Activated CD8-positive, alpha-beta T cell treated with anti-CD3 and anti-CD28 coated beads, Interleukin-2, amount 10 ng/mL, durations not matched to agents 7 days and 5 days (primary cell): Measurements from ENCODE around the gene APBA2. TPM values are rescaled to one million over a fixed set of nuclear protein-coding genes. Genes with fewer than 3 reads are reported as not detected.
A peak's percentile ranks its signal among the peaks of the same experiment; 100 is the strongest.

Experiments used
- ATAC-seq: fragments of 150-1000 bp; cut with Tn5 transposase; one replicate; pipeline ENCODE4 v1.10.0; 2021; ENCODE audit warnings: moderate library complexity
- CTCF ChIA-PET: fragments of 350-600 bp; sonication (Branson Sonifier 250); formaldehyde crosslinking; loops from one replicate; lab custom pipeline; 2021; ENCODE audit warnings: antibody characterized with exemption; lab: Charles Lee
- POLR2A ChIA-PET: fragments of 350-600 bp; sonication (Branson Sonifier 250); formaldehyde crosslinking; loops from one replicate; lab custom pipeline; 2021; ENCODE audit warnings: antibody characterized with exemption; lab: Charles Lee
- DNase-seq: peaks from one replicate; pipeline ENCODE4 v3.0.0-alpha.2; 2020
- H3K27ac Mint-ChIP-seq: one replicate; pipeline ENCODE4 v1.8.0; 2021; ENCODE audit warnings: mild to moderate bottlenecking, mixed read lengths
- H3K27me3 Mint-ChIP-seq: one replicate; pipeline ENCODE4 v1.8.0; 2021; ENCODE audit warnings: low read depth, mixed read lengths
- H3K36me3 Mint-ChIP-seq: one replicate; pipeline ENCODE4 v1.8.0; 2021; ENCODE audit warnings: low read depth, mixed read lengths
- H3K4me1 Mint-ChIP-seq: one replicate; pipeline ENCODE4 v1.8.0; 2021; ENCODE audit warnings: low read depth, mixed read lengths
- H3K4me3 Mint-ChIP-seq: one replicate; pipeline ENCODE4 v1.8.0; 2021; ENCODE audit warnings: mild to moderate bottlenecking, mixed read lengths
- H3K9me3 Mint-ChIP-seq: one replicate; pipeline ENCODE4 v1.8.0; 2022; ENCODE audit warnings: mixed read lengths; ENCODE audit not compliant: insufficient read depth
- total RNA-seq, 2 experiments: library from RNA; stranded (reverse); gene quantifications; one replicate each; pipeline ENCODE4 v1.2.3, GENCODE V29; 2021

Gene APBA2
- total RNA-seq, 2 experiments from 2014 or later, result 29.5 TPM

GRCh38 chr15:28911310-28911931 is 25.6 kb downstream of the APBA2 start:
- no peak for DNase-seq
- H3K27ac Mint-ChIP-seq, result no peak overlapping the region
- H3K4me3 Mint-ChIP-seq, result no peak overlapping the region
- no peak for ATAC-seq
- H3K9me3 Mint-ChIP-seq, result no peaks in the 10 kb centered on the region
- CTCF ChIA-PET, result interaction anchor here (1.2 kb wide), 1 partner anchor 19 kb away, joined by 4 read pairs; no protein-coding TSS in a partner anchor
- no peaks in the 10 kb centered on the region for H3K36me3 Mint-ChIP-seq
- POLR2A ChIA-PET, result no interaction called here
- H3K4me1 Mint-ChIP-seq, result peaks cover 18% of the 10 kb centered on the region
- no peaks in the 10 kb centered on the region for H3K27me3 Mint-ChIP-seq

GRCh38 chr15:28912422-28912821 is 26.6 kb downstream of the APBA2 start:
- POLR2A ChIA-PET, result no interaction called here
- no peak overlapping the region for H3K4me3 Mint-ChIP-seq
- H3K27me3 Mint-ChIP-seq, result no peaks in the 10 kb centered on the region
- no peaks in the 10 kb centered on the region for H3K9me3 Mint-ChIP-seq
- H3K36me3 Mint-ChIP-seq, result no peaks in the 10 kb centered on the region
- CTCF ChIA-PET, result interaction anchor here (1.0 to 1.2 kb wide), 2 partner anchors 9 to 62 kb away, joined by 4 read pairs; no protein-coding TSS in a partner anchor
- peak; percentile 49 for DNase-seq
- ATAC-seq, result peak; percentile 45
- H3K4me1 Mint-ChIP-seq, result peaks cover 18% of the 10 kb centered on the region
- no peak overlapping the region for H3K27ac Mint-ChIP-seq

GRCh38 chr15:28913171-28913765 is 27.5 kb downstream of the APBA2 start:
- ChIA-PET CTCF (interaction anchor here (1.0 to 1.2 kb wide), 3 partner anchors 8 to 62 kb away, joined by 4 to 5 read pairs (median 4); no protein-coding TSS in a partner anchor), POLR2A (no interaction called here)
- Mint-ChIP-seq H3K4me1 (peaks cover 25% of the 10 kb centered on the region), H3K27me3 (no peaks in the 10 kb centered on the region), H3K4me3 (no peak overlapping the region), H3K9me3 (no peaks in the 10 kb centered on the region), H3K36me3 (no peaks in the 10 kb centered on the region), H3K27ac (no peak overlapping the region)
- no peak for ATAC-seq
- DNase-seq, result no peak

GRCh38 chr15:28914046-28914445 is 28.3 kb downstream of the APBA2 start:
- no peak for ATAC-seq

GRCh38 chr15:28914483-28915023 is 28.8 kb downstream of the APBA2 start:
- H3K9me3 Mint-ChIP-seq, result no peaks in the 10 kb centered on the region
- ATAC-seq (no peak), DNase-seq (no peak)
- H3K27ac Mint-ChIP-seq, result no peak overlapping the region
- H3K36me3 Mint-ChIP-seq, result no peaks in the 10 kb centered on the region
- CTCF ChIA-PET, result interaction anchor here (1.0 kb wide), 1 partner anchor 11 kb away, joined by 3 read pairs; no protein-coding TSS in a partner anchor
- peaks cover 33% of the 10 kb centered on the region for H3K4me1 Mint-ChIP-seq
- no peaks in the 10 kb centered on the region for H3K27me3 Mint-ChIP-seq
- POLR2A ChIA-PET, result no interaction called here
- no peak overlapping the region for H3K4me3 Mint-ChIP-seq

More at GRCh38 chr15:28914046-28914445, 28.3 kb downstream of the APBA2 start:
- Mint-ChIP-seq H3K4me3 (no peak overlapping the region), H3K36me3 (no peaks in the 10 kb centered on the region), H3K27me3 (no peaks in the 10 kb centered on the region), H3K9me3 (no peaks in the 10 kb centered on the region), H3K27ac (no peak overlapping the region), H3K4me1 (peaks cover 28% of the 10 kb centered on the region)
- CTCF ChIA-PET, result interaction anchor here (1.0 kb wide), 1 partner anchor 10 kb away, joined by 3 read pairs; no protein-coding TSS in a partner anchor
- no peak for DNase-seq
- POLR2A ChIA-PET, result no interaction called here

GRCh38 chr15:28915041-28915810 is 29.5 kb downstream of the APBA2 start:
- Mint-ChIP-seq H3K36me3 (no peaks in the 10 kb centered on the region), H3K27me3 (no peaks in the 10 kb centered on the region), H3K4me3 (no peak overlapping the region), H3K27ac (no peak overlapping the region), H3K9me3 (no peaks in the 10 kb centered on the region), H3K4me1 (peaks cover 40% of the 10 kb centered on the region)
- POLR2A ChIA-PET, result no interaction called here
- DNase-seq (no peak), ATAC-seq (no peak)
- CTCF ChIA-PET, result interaction anchor here (1.0 kb wide), 1 partner anchor 11 kb away, joined by 3 read pairs; no protein-coding TSS in a partner anchor

GRCh38 chr15:28915935-28916334 is 30.2 kb downstream of the APBA2 start:
- Mint-ChIP-seq H3K27me3 (no peaks in the 10 kb centered on the region), H3K9me3 (no peaks in the 10 kb centered on the region), H3K4me3 (no peak overlapping the region), H3K4me1 (peaks cover 47% of the 10 kb centered on the region), H3K27ac (no peak overlapping the region), H3K36me3 (no peaks in the 10 kb centered on the region)
- CTCF ChIA-PET, result no interaction called here
- DNase-seq, result no peak
- ATAC-seq, result no peak
- POLR2A ChIA-PET, result no interaction called here

GRCh38 chr15:28917791-28918140 is 32.0 kb downstream of the APBA2 start:
- ATAC-seq, result no peak
- no peak overlapping the region for H3K4me3 Mint-ChIP-seq
- POLR2A ChIA-PET, result no interaction called here

GRCh38 chr15:28918141-28918983 is 32.6 kb downstream of the APBA2 start:
- DNase-seq, result no peak
- Mint-ChIP-seq H3K27me3 (no peaks in the 10 kb centered on the region), H3K36me3 (peaks cover 15% of the 10 kb centered on the region), H3K4me1 (peaks cover 42% of the 10 kb centered on the region), H3K9me3 (no peaks in the 10 kb centered on the region), H3K27ac (no peak overlapping the region), H3K4me3 (peak overlapping the region; percentile 71)
- POLR2A ChIA-PET, result interaction anchor here (1.2 kb wide), 1 partner anchor 56 kb away, joined by 3 read pairs; no protein-coding TSS in a partner anchor
- CTCF ChIA-PET, result interaction anchor here (0.8 to 4.6 kb wide), 3 partner anchors 18 to 172 kb away, joined by 5 to 46 read pairs (median 5); no protein-coding TSS in a partner anchor
- no peak for ATAC-seq

More at GRCh38 chr15:28917791-28918140, 32.0 kb downstream of the APBA2 start:
- Mint-ChIP-seq H3K36me3 (peaks cover 11% of the 10 kb centered on the region), H3K4me1 (peaks cover 44% of the 10 kb centered on the region), H3K27ac (no peak overlapping the region), H3K9me3 (no peaks in the 10 kb centered on the region), H3K27me3 (no peaks in the 10 kb centered on the region)
- CTCF ChIA-PET, result interaction anchor here (0.8 to 1.1 kb wide), 2 partner anchors 58 to 172 kb away, joined by 5 read pairs; no protein-coding TSS in a partner anchor
- no peak for DNase-seq

GRCh38 chr15:28919201-28919635 is 33.4 kb downstream of the APBA2 start:
- Mint-ChIP-seq H3K27me3 (no peaks in the 10 kb centered on the region), H3K4me3 (peak overlapping the region; percentile 71), H3K4me1 (peaks cover 49% of the 10 kb centered on the region), H3K36me3 (peaks cover 22% of the 10 kb centered on the region), H3K9me3 (no peaks in the 10 kb centered on the region), H3K27ac (peak overlapping the region; percentile 75)
- ChIA-PET CTCF (interaction anchor here (0.7 to 4.6 kb wide), 8 partner anchors 17 to 171 kb away, joined by 3 to 46 read pairs (median 4); partner anchors contain the start of gene APBA2), POLR2A (interaction anchor here (0.6 to 1.2 kb wide), 3 partner anchors 31 to 55 kb away, joined by 3 read pairs; no protein-coding TSS in a partner anchor)
- peak; percentile 76 for ATAC-seq
- DNase-seq, result peak; percentile 66
